ENCODE results near the gene ZNF740. TPM values are rescaled to one million over a fixed set of nuclear protein-coding genes. Genes with fewer than 3 reads are reported as not detected.

ZNF740 gene
- polyA plus RNA-seq, 1 of the 3 experiments (the other 2 are of a cell fraction), result 14.6 TPM

GRCh38 chr12:53181935-53182334, 1.4 kb downstream of the ZNF740 start (continued):
- TF ChIP-seq EZH2phosphoT487 (IDR thresholded peaks at IDR 0.05; ENCODE audit: borderline replicate concordance, low read depth) (no peak), USF1 (IDR thresholded peaks at IDR 0.05; ENCODE audit: borderline replicate concordance, low read depth) (no peak), FOXJ3 (CRISPR knock-in tag; IDR thresholded peaks at IDR 0.05) (no peak), RAD21 (IDR thresholded peaks at IDR 0.05; ENCODE audit: low read length) (no peak), YY1 (IDR thresholded peaks at IDR 0.05; ENCODE audit: low read depth) (no peak), USF2 (IDR thresholded peaks at IDR 0.05; ENCODE audit: borderline replicate concordance, low read depth, low read length) (no peak), TCF12 (IDR thresholded peaks at IDR 0.05) (no peak), SMC3 (IDR thresholded peaks at IDR 0.05; ENCODE audit: low read depth, low read length) (no peak)

- peak overlapping the region; percentile 97 for H3K4me2 ChIP-seq
- H3K27ac ChIP-seq (ENCODE audit: low read depth in 2 of 2, low read length in 1 of 2), result no peak overlapping the region
- POLR2A ChIA-PET, result no interaction called here
- H3K27me3 ChIP-seq (ENCODE audit: insufficient read depth), result no peaks in the 10 kb centered on the region
- H2AFZ ChIP-seq (ENCODE audit: low read depth), result no peak overlapping the region
- DNase-seq, result no peak
- H3K9me2 ChIP-seq, result no peaks in the 10 kb centered on the region
- TF ChIP-seq YY1 (IDR thresholded peaks at IDR 0.05; ENCODE audit: low read depth), result no peak
- no peak for TF ChIP-seq IRF3 (IDR thresholded peaks at IDR 0.05; ENCODE audit: low read depth, low read length)
- TF ChIP-seq POLR2AphosphoS5 (IDR thresholded peaks at IDR 0.05; ENCODE audit: low read depth, low read length), result no peak
- no peak for TF ChIP-seq FOSL2 (IDR thresholded peaks at IDR 0.05; ENCODE audit: borderline replicate concordance, low read depth)
- TF ChIP-seq MXI1 (IDR thresholded peaks at IDR 0.05; ENCODE audit: low read depth, low read length), result no peak
- TF ChIP-seq PBX3 (IDR thresholded peaks at IDR 0.05), result no peak
- no peak for TF ChIP-seq CTCF (IDR thresholded peaks at IDR 0.05)
- TF ChIP-seq ZBTB33 (IDR thresholded peaks at IDR 0.05; ENCODE audit: borderline replicate concordance, low read depth), result no peak
- CTCF ChIA-PET, result interaction anchor here (0.7 to 23.1 kb wide), 9 partner anchors 8 to 85 kb away, joined by 3 to 272 read pairs (median 4); partner anchors contain the start of gene ESPL1
- H3K4me3 ChIP-seq (ENCODE audit: low read depth in 2 of 2, low read length in 1 of 2), result peak overlapping the region in 1 of 2 experiments; percentile 0; a peak in 1 of 4 replicates
- H3K9me3 ChIP-seq, result no peaks in the 10 kb centered on the region
- no peak overlapping the region for H3K9ac ChIP-seq
- H3F3A ChIP-seq (replicated peaks; ENCODE audit: insufficient read depth), result peaks cover 20% of the 10 kb centered on the region
- H3K36me3 ChIP-seq (replicated peaks in 1 of 2; ENCODE audit: control insufficient read depth in 1 of 2, insufficient read depth in 2 of 2, low read length in 1 of 2), result peaks cover 56 to 57% of the 10 kb centered on the region in 2 experiments
- peaks cover 41% of the 10 kb centered on the region for H3K79me2 ChIP-seq (ENCODE audit: insufficient read depth)
- H3K4me1 ChIP-seq (ENCODE audit: control insufficient read depth in 1 of 2, insufficient read depth in 2 of 2, low read depth in 1 of 2, low read length in 1 of 2), result peaks cover 16 to 37% of the 10 kb centered on the region in 2 experiments; a peak in 3 of 4 replicates
- 98% methylated on average over 2 of the region's 2 CpGs for WGBS (ENCODE audit: low lambda C conversion rate)
- no peaks in the 10 kb centered on the region; the same call in 1 of the 2 replicates for H4K20me1 ChIP-seq (ENCODE audit: insufficient read depth)
These were observed 2.4 kb downstream of the ZNF740 start for GRCh38 chr12:53182903-53183302.
